ENCODE measurements around the gene EPS8L2. TPM values are rescaled to one million over a fixed set of nuclear protein-coding genes. Genes with fewer than 3 reads are reported as not detected.

The EPS8L2 gene
- total RNA-seq, result 12.7 and 13.9 TPM in 2 replicates
- total RNA-seq (2013), result 4.6 TPM
- 11.9 and 22.7 TPM in 2 replicates for polyA plus RNA-seq
- polyA minus RNA-seq, result 5.8 and 10.1 TPM in 2 replicates

DNA sequence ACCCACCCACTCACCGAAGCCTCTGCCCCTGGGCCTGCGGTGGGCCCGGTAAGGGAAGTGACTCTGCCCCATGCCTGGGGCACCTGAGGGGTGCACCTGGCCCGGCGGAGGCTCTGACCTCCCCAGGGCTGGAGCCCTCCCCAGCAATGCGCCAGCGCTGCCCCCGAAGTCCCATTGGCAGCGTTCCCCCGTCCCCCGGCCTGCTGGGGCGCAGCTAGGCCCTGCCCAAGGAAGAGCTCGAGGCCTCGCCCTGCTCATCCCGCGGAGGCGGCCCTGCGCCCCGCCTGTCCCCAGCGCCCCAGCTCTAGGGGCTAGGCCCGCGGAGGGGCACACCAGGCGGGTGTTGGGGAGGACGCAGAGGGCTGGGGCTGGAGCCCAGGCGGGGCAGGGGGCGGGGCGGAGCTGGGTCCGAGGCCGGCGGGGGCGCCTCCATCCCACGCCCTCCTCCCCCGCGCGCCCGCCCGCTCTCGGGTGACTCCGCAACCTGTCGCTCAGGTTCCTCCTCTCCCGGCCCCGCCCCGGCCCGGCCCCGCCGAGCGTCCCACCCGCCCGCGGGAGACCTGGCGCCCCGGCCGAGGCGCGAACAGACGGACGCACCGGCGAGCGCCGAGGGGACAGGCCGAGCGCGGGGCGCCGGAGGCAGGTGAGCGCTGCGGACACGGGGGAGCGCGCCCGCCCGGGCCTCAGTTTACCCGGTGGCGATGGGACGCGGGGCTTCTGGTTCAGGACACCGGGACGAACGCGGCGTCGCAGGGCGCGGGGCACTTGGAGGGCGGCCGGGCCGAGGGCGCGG lies at the start of gene EPS8L2:
TSS of gene EPS8L2 (plus strand) at position 586 of the 793 bp plus-strand sequence. CDS start 3,177 bp downstream, outside the sequence.
- peaks cover 0 to 39% (median 12%) of the 10 kb centered on the region in 4 experiments for H3K27me3 ChIP-seq (replicated peaks in 1 of 4; ENCODE audit: control extremely low read depth in 1 of 4, control insufficient read depth in 3 of 4, insufficient read depth in 4 of 4, low read length in 3 of 4)
- CTCF ChIA-PET, result interaction anchor here (0.5 kb wide), 1 partner anchor 35 kb away, joined by 3 read pairs; no protein-coding TSS in a partner anchor
- peaks cover 13 to 17% of the 10 kb centered on the region in 2 donors for H3K4me1 ChIP-seq (ENCODE audit: control insufficient read depth in 2 of 2, insufficient read depth in 2 of 2, low read length in 2 of 2)
- intact Hi-C loops (cut with micrococcal nuclease), result no loop called here
- no peak within 1 kb of the TSS for H3K4me3 ChIP-seq (ENCODE audit: control extremely low read depth in 1 of 5, extremely low read depth in 1 of 5, insufficient read depth in 1 of 5, low read depth in 2 of 5, low read length in 4 of 5)
- H3K79me2 ChIP-seq (ENCODE audit: control insufficient read depth, insufficient read depth, low read length), result peaks cover 7% of the 10 kb centered on the region
- H3K27me3 Mint-ChIP-seq, result peaks cover 5% of the 10 kb centered on the region
- ATAC-seq (ENCODE audit: low read depth), result peak; percentile 50
- no peak within 1 kb of the TSS for H3K27ac ChIP-seq (ENCODE audit: low read length in 2 of 2)
- H3K27ac Mint-ChIP-seq, result no peak within 1 kb of the TSS
- TF ChIP-seq, protein P1, sequence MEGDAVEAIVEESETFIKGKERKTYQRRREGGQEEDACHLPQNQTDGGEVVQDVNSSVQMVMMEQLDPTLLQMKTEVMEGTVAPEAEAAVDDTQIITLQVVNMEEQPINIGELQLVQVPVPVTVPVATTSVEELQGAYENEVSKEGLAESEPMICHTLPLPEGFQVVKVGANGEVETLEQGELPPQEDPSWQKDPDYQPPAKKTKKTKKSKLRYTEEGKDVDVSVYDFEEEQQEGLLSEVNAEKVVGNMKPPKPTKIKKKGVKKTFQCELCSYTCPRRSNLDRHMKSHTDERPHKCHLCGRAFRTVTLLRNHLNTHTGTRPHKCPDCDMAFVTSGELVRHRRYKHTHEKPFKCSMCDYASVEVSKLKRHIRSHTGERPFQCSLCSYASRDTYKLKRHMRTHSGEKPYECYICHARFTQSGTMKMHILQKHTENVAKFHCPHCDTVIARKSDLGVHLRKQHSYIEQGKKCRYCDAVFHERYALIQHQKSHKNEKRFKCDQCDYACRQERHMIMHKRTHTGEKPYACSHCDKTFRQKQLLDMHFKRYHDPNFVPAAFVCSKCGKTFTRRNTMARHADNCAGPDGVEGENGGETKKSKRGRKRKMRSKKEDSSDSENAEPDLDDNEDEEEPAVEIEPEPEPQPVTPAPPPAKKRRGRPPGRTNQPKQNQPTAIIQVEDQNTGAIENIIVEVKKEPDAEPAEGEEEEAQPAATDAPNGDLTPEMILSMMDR (IDR thresholded peaks at IDR 0.05), result no peak
- no peak for TF ChIP-seq EZH2 (IDR thresholded peaks at IDR 0.05; ENCODE audit: borderline replicate concordance, insufficient read depth, low read depth, low read length, poor library complexity, severe bottlenecking)
- peaks cover 12% of the 10 kb centered on the region for H4K20me1 ChIP-seq (ENCODE audit: control insufficient read depth, insufficient read depth, low read length, poor library complexity, severe bottlenecking)
- H3K4me3 Mint-ChIP-seq, result peak within 1 kb of the TSS; percentile 37
- 8% methylated on average over 89 of the region's 90 CpGs for WGBS (ENCODE audit: insufficient coverage)
- H3K36me3 ChIP-seq (replicated peaks in 1 of 2; ENCODE audit: control extremely low read depth in 1 of 2, control insufficient read depth in 1 of 2, extremely low read depth in 1 of 2, insufficient read depth in 2 of 2, low read length in 1 of 2), result peaks cover 0 to 10% of the 10 kb centered on the region in 2 experiments
- POLR2A ChIA-PET, result interaction anchor here (0.6 to 1.7 kb wide), 2 partner anchors 9 to 17 kb away, joined by 4 read pairs; no protein-coding TSS in a partner anchor
- H3K9me3 Mint-ChIP-seq (ENCODE audit: insufficient read depth), result no peaks in the 10 kb centered on the region
- no peak within 1 kb of the TSS for H2AFZ ChIP-seq (ENCODE audit: insufficient read depth, low read depth, low read length, poor library complexity, severe bottlenecking)
- H3K9me3 ChIP-seq (ENCODE audit: control extremely low read depth in 1 of 3, control insufficient read depth in 2 of 3, insufficient read depth in 1 of 3, low read length in 2 of 3), result peaks cover 0 to 4% (median 0%) of the 10 kb centered on the region in 3 donors
- no peak within 1 kb of the TSS for H3K9ac ChIP-seq (ENCODE audit: low read length)
- no peak for DNase-seq
- H3K4me1 Mint-ChIP-seq, result peaks cover 8% of the 10 kb centered on the region
- H3K4me2 ChIP-seq (replicated peaks; ENCODE audit: low read depth, low read length, poor library complexity, severe bottlenecking), result peak within 1 kb of the TSS; percentile 68

DNA sequence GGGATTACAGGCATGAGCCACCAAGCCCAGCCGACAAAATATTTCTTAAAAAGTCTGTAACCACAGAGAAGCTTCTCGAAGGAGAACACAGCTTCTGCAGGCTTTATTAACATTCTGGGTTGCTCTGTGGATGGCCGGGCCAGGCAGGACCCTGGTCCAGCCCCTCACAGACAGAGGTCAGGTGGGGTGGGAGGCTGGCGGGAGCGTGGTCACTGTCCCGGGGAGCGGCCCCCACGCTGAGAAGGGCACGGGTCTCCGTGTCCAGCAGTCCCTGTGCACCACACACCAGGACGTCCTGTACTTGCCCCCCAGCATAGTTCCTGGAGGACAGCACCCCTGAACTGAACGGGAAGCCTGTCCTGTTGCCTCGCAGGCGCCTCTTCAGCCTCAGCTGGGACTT lies 49.6 kb upstream of the EPS8L2 start:
- DNase-seq (no peak), ATAC-seq (ENCODE audit: low read depth) (no peak)
- Histone ChIP-seq H2AFZ (ENCODE audit: insufficient read depth, low read depth, low read length, poor library complexity, severe bottlenecking) (no peak overlapping the region), H3K9me3 (ENCODE audit: control extremely low read depth in 1 of 3, control insufficient read depth in 2 of 3, insufficient read depth in 1 of 3, low read length in 2 of 3) (no peaks in the 10 kb centered on the region), H3K4me1 (ENCODE audit: control insufficient read depth in 2 of 2, insufficient read depth in 2 of 2, low read length in 2 of 2) (no peaks in the 10 kb centered on the region), H3K4me3 (ENCODE audit: control extremely low read depth in 1 of 5, extremely low read depth in 1 of 5, insufficient read depth in 1 of 5, low read depth in 2 of 5, low read length in 4 of 5) (no peak overlapping the region), H3K27ac (ENCODE audit: low read length in 2 of 2) (no peak overlapping the region), H3K79me2 (ENCODE audit: control insufficient read depth, insufficient read depth, low read length) (peaks cover 10% of the 10 kb centered on the region), H4K20me1 (ENCODE audit: control insufficient read depth, insufficient read depth, low read length, poor library complexity, severe bottlenecking) (peaks cover 6% of the 10 kb centered on the region), H3K36me3 (replicated peaks in 1 of 2; ENCODE audit: control extremely low read depth in 1 of 2, control insufficient read depth in 1 of 2, extremely low read depth in 1 of 2, insufficient read depth in 2 of 2, low read length in 1 of 2) (peaks cover 0 to 18% of the 10 kb centered on the region in 2 experiments), H3K9ac (ENCODE audit: low read length) (no peak overlapping the region), H3K4me2 (replicated peaks; ENCODE audit: low read depth, low read length, poor library complexity, severe bottlenecking) (no peak overlapping the region), H3K27me3 (replicated peaks in 1 of 4; ENCODE audit: control extremely low read depth in 1 of 4, control insufficient read depth in 3 of 4, insufficient read depth in 4 of 4, low read length in 3 of 4) (no peaks in the 10 kb centered on the region)
- CTCF ChIA-PET, result no interaction called here
- POLR2A ChIA-PET, result no interaction called here
- Mint-ChIP-seq H3K4me3 (no peak overlapping the region), H3K27ac (no peak overlapping the region), H3K9me3 (ENCODE audit: insufficient read depth) (no peaks in the 10 kb centered on the region), H3K27me3 (no peaks in the 10 kb centered on the region), H3K4me1 (peaks cover 3% of the 10 kb centered on the region)
- no peak for TF ChIP-seq EZH2 (IDR thresholded peaks at IDR 0.05; ENCODE audit: borderline replicate concordance, insufficient read depth, low read depth, low read length, poor library complexity, severe bottlenecking)
- TF ChIP-seq, protein P1 (IDR thresholded peaks at IDR 0.05), result no peak
- intact Hi-C loops (cut with micrococcal nuclease), result no loop called here
- WGBS (ENCODE audit: insufficient coverage), result 96% methylated on average over 13 of the region's 14 CpGs
